ENCODE results near the gene COL12A1. TPM values are rescaled to one million over a fixed set of nuclear protein-coding genes. Genes with fewer than 3 reads are reported as not detected.

COL12A1 gene
- total RNA-seq, 2 experiments from 2014 or later = not detected

GRCh38 chr6:75224303-75224926, 18.6 kb upstream of the COL12A1 start:
- ChIA-PET CTCF (interaction anchor here (4.8 kb wide), 1 partner anchor 14 kb away, joined by 37 read pairs; no protein-coding TSS in a partner anchor), POLR2A (no interaction called here)
- Mint-ChIP-seq H3K4me1 (no peaks in the 10 kb centered on the region), H3K27ac (no peak overlapping the region), H3K4me3 (no peak overlapping the region), H3K36me3 (ENCODE audit: low read depth) (no peaks in the 10 kb centered on the region), H3K9me3 (no peaks in the 10 kb centered on the region), H3K27me3 (peaks cover 9% of the 10 kb centered on the region)
- DNase-seq = no peak

- H3K9me3 Mint-ChIP-seq = no peaks in the 10 kb centered on the region
- no peak overlapping the region for H3K27ac Mint-ChIP-seq
- ChIA-PET CTCF (interaction anchor here (4.8 kb wide), 1 partner anchor 13 kb away, joined by 37 read pairs; no protein-coding TSS in a partner anchor), POLR2A (no interaction called here)
- H3K4me1 Mint-ChIP-seq = no peaks in the 10 kb centered on the region
- no peak overlapping the region for H3K4me3 Mint-ChIP-seq
- H3K36me3 Mint-ChIP-seq (ENCODE audit: low read depth) = no peaks in the 10 kb centered on the region
- H3K27me3 Mint-ChIP-seq = peaks cover 13% of the 10 kb centered on the region
- no peak for DNase-seq
These were observed 17.6 kb upstream of the COL12A1 start for GRCh38 chr6:75223428-75223827.

- POLR2A ChIA-PET = no interaction called here
- no peak for DNase-seq
- Mint-ChIP-seq H3K4me1 (no peaks in the 10 kb centered on the region), H3K9me3 (no peaks in the 10 kb centered on the region), H3K27me3 (peaks cover 16% of the 10 kb centered on the region), H3K4me3 (no peak overlapping the region), H3K27ac (no peak overlapping the region), H3K36me3 (ENCODE audit: low read depth) (no peaks in the 10 kb centered on the region)
- CTCF ChIA-PET = no interaction called here
These were observed 16.4 kb upstream of the COL12A1 start for GRCh38 chr6:75222261-75222660.

GRCh38 chr6:75221116-75221515, 15.3 kb upstream of the COL12A1 start:
- Mint-ChIP-seq H3K27me3 (peaks cover 17% of the 10 kb centered on the region), H3K36me3 (ENCODE audit: low read depth) (no peaks in the 10 kb centered on the region), H3K27ac (no peak overlapping the region), H3K9me3 (no peaks in the 10 kb centered on the region), H3K4me3 (no peak overlapping the region), H3K4me1 (no peaks in the 10 kb centered on the region)
- POLR2A ChIA-PET = no interaction called here
- CTCF ChIA-PET = interaction anchor here (5.4 kb wide), 1 partner anchor 11 kb away, joined by 47 read pairs; no protein-coding TSS in a partner anchor
- no peak for DNase-seq

- no peak overlapping the region for H3K4me3 Mint-ChIP-seq
- no peak overlapping the region for H3K27ac Mint-ChIP-seq
- no peaks in the 10 kb centered on the region for H3K9me3 Mint-ChIP-seq
- no peaks in the 10 kb centered on the region for H3K36me3 Mint-ChIP-seq (ENCODE audit: low read depth)
- peaks cover 17% of the 10 kb centered on the region for H3K27me3 Mint-ChIP-seq
- H3K4me1 Mint-ChIP-seq = no peaks in the 10 kb centered on the region
- POLR2A ChIA-PET = no interaction called here
- CTCF ChIA-PET = interaction anchor here (5.4 kb wide), 1 partner anchor 11 kb away, joined by 47 read pairs; no protein-coding TSS in a partner anchor
- DNase-seq = no peak
These were observed 14.5 kb upstream of the COL12A1 start for GRCh38 chr6:75220357-75220756.

GRCh38 chr6:75219263-75219662, 13.4 kb upstream of the COL12A1 start:
- Mint-ChIP-seq H3K4me3 (no peak overlapping the region), H3K27ac (no peak overlapping the region), H3K4me1 (no peaks in the 10 kb centered on the region), H3K27me3 (peaks cover 17% of the 10 kb centered on the region), H3K9me3 (no peaks in the 10 kb centered on the region), H3K36me3 (ENCODE audit: low read depth) (no peaks in the 10 kb centered on the region)
- ChIA-PET CTCF (interaction anchor here (0.7 to 5.4 kb wide), 2 partner anchors 9 to 1239 kb away, joined by 4 to 47 read pairs; no protein-coding TSS in a partner anchor), POLR2A (no interaction called here)
- DNase-seq = no peak

GRCh38 chr6:75217193-75217592, 11.3 kb upstream of the COL12A1 start:
- DNase-seq = no peak
- H3K36me3 Mint-ChIP-seq (ENCODE audit: low read depth) = no peaks in the 10 kb centered on the region
- no peaks in the 10 kb centered on the region for H3K4me1 Mint-ChIP-seq
- H3K27me3 Mint-ChIP-seq = peaks cover 15% of the 10 kb centered on the region
- ChIA-PET POLR2A (no interaction called here), CTCF (interaction anchor here (5.4 kb wide), 1 partner anchor 7 kb away, joined by 47 read pairs; no protein-coding TSS in a partner anchor)
- H3K9me3 Mint-ChIP-seq = no peaks in the 10 kb centered on the region
- no peak overlapping the region for H3K4me3 Mint-ChIP-seq
- H3K27ac Mint-ChIP-seq = no peak overlapping the region

GRCh38 chr6:75215291-75215690, 9.4 kb upstream of the COL12A1 start:
- CTCF ChIA-PET = interaction anchor here (0.5 to 0.7 kb wide), 2 partner anchors 82 to 427 kb away, joined by 3 read pairs; no protein-coding TSS in a partner anchor
- no peaks in the 10 kb centered on the region for H3K36me3 Mint-ChIP-seq (ENCODE audit: low read depth)

GRCh38 chr6:75213732-75214131, 7.9 kb upstream of the COL12A1 start:
- H3K4me1 Mint-ChIP-seq = peaks cover 5% of the 10 kb centered on the region
- H3K4me3 Mint-ChIP-seq = no peak overlapping the region
- CTCF ChIA-PET = interaction anchor here (0.8 to 1.0 kb wide), 2 partner anchors 1358 to 1480 kb away, joined by 3 read pairs; no protein-coding TSS in a partner anchor
- POLR2A ChIA-PET = no interaction called here
- H3K36me3 Mint-ChIP-seq (ENCODE audit: low read depth) = no peaks in the 10 kb centered on the region
- DNase-seq = no peak
- no peaks in the 10 kb centered on the region for H3K9me3 Mint-ChIP-seq
- H3K27me3 Mint-ChIP-seq = peaks cover 23% of the 10 kb centered on the region
- H3K27ac Mint-ChIP-seq = no peak overlapping the region

More at GRCh38 chr6:75215291-75215690, 9.4 kb upstream of the COL12A1 start:
- no peak for DNase-seq
- Mint-ChIP-seq H3K9me3 (no peaks in the 10 kb centered on the region), H3K27ac (no peak overlapping the region), H3K4me1 (no peaks in the 10 kb centered on the region), H3K4me3 (no peak overlapping the region), H3K27me3 (peaks cover 22% of the 10 kb centered on the region)
- POLR2A ChIA-PET = no interaction called here

- DNase-seq = no peak
- Mint-ChIP-seq H3K4me3 (no peak overlapping the region), H3K4me1 (peaks cover 10% of the 10 kb centered on the region), H3K27me3 (peaks cover 28% of the 10 kb centered on the region), H3K27ac (no peak overlapping the region), H3K36me3 (ENCODE audit: low read depth) (no peaks in the 10 kb centered on the region), H3K9me3 (no peaks in the 10 kb centered on the region)
- POLR2A ChIA-PET = no interaction called here
- CTCF ChIA-PET = interaction anchor here (0.8 to 1.0 kb wide), 2 partner anchors 1357 to 1480 kb away, joined by 3 read pairs; no protein-coding TSS in a partner anchor
These were observed 7.3 kb upstream of the COL12A1 start for GRCh38 chr6:75213112-75213511.

GRCh38 chr6:75211920-75212590, 6.2 kb upstream of the COL12A1 start:
- Mint-ChIP-seq H3K4me1 (peaks cover 19% of the 10 kb centered on the region), H3K27ac (no peak overlapping the region), H3K27me3 (peaks cover 37% of the 10 kb centered on the region), H3K4me3 (no peak overlapping the region), H3K9me3 (no peaks in the 10 kb centered on the region), H3K36me3 (ENCODE audit: low read depth) (no peaks in the 10 kb centered on the region)
- POLR2A ChIA-PET = interaction anchor here (0.6 kb wide), 1 partner anchor 330 kb away, joined by 3 read pairs; no protein-coding TSS in a partner anchor
- DNase-seq = no peak
- CTCF ChIA-PET = interaction anchor here (0.5 to 6.1 kb wide), 10 partner anchors 7 to 1479 kb away, joined by 3 to 53 read pairs (median 7); no protein-coding TSS in a partner anchor

- H3K36me3 Mint-ChIP-seq (ENCODE audit: low read depth) = no peaks in the 10 kb centered on the region
- ChIA-PET CTCF (interaction anchor here (0.5 to 6.1 kb wide), 18 partner anchors 8 to 1478 kb away, joined by 3 to 53 read pairs (median 4); partner anchors contain the start of gene COX7A2), POLR2A (interaction anchor here (0.6 kb wide), 1 partner anchor 331 kb away, joined by 3 read pairs; no protein-coding TSS in a partner anchor)
- peaks cover 27% of the 10 kb centered on the region for H3K4me1 Mint-ChIP-seq
- H3K27me3 Mint-ChIP-seq = peaks cover 44% of the 10 kb centered on the region
- no peak overlapping the region for H3K4me3 Mint-ChIP-seq
- DNase-seq = peak; percentile 39
- H3K9me3 Mint-ChIP-seq = no peaks in the 10 kb centered on the region
- H3K27ac Mint-ChIP-seq = no peak overlapping the region
These were observed 5.3 kb upstream of the COL12A1 start for GRCh38 chr6:75210885-75211739.
